Islet precursor cell (in vitro differentiated cells): ENCODE measurements around the gene SYT13.

ENCODE experiments used
- DNase-seq: peaks from one replicate; pipeline ENCODE4 v3.0.0-alpha.2; 2018

Gene SYT13

GRCh38 chr11:45305874-45306623, 19.9 kb upstream of the SYT13 start:
- no peak for DNase-seq

- peak; percentile 36 for DNase-seq
Measured at GRCh38 chr11:45304992-45305335, 18.8 kb upstream of the SYT13 start.

GRCh38 chr11:45304111-45304991, 18.2 kb upstream of the SYT13 start:
- peak; percentile 38 for DNase-seq

- peak; percentile 14 for DNase-seq
Measured at GRCh38 chr11:45303316-45303715, 17.2 kb upstream of the SYT13 start.

GRCh38 chr11:45301537-45302246, 15.6 kb upstream of the SYT13 start:
- no peak for DNase-seq

- peak; percentile 34 for DNase-seq
Measured at GRCh38 chr11:45300715-45301114, 14.6 kb upstream of the SYT13 start.

- no peak for DNase-seq
Measured at GRCh38 chr11:45298718-45299117, 12.6 kb upstream of the SYT13 start.

- no peak for DNase-seq
Measured at GRCh38 chr11:45296075-45296474, 9.9 kb upstream of the SYT13 start.

- DNase-seq, result no peak
Measured at GRCh38 chr11:45294499-45294898, 8.4 kb upstream of the SYT13 start.

- peak; percentile 87 for DNase-seq
Measured at GRCh38 chr11:45293566-45294192, 7.5 kb upstream of the SYT13 start.

- DNase-seq, result no peak
Measured at GRCh38 chr11:45290586-45290985, 4.4 kb upstream of the SYT13 start.

- DNase-seq, result peak; percentile 68
Measured at GRCh38 chr11:45289369-45289768, 3.2 kb upstream of the SYT13 start.

- no peak for DNase-seq
Measured at GRCh38 chr11:45288339-45288738, 2.2 kb upstream of the SYT13 start.

GRCh38 chr11:45287316-45287903, 1.3 kb upstream of the SYT13 start:
- no peak for DNase-seq

GRCh38 chr11:45285250-45285828, 802 bp downstream of the SYT13 start:
- no peak for DNase-seq

GRCh38 chr11:45282081-45282480, 4.1 kb downstream of the SYT13 start:
- peak; percentile 85 for DNase-seq

- DNase-seq, result no peak
Measured at GRCh38 chr11:45280449-45280848, 5.7 kb downstream of the SYT13 start.

- DNase-seq, result no peak
Measured at GRCh38 chr11:45279645-45280044, 6.5 kb downstream of the SYT13 start.

- DNase-seq, result no peak
Measured at GRCh38 chr11:45278714-45279113, 7.4 kb downstream of the SYT13 start.

- no peak for DNase-seq
Measured at GRCh38 chr11:45275828-45276227, 10.3 kb downstream of the SYT13 start.

GRCh38 chr11:45274206-45274605, 11.9 kb downstream of the SYT13 start:
- DNase-seq, result no peak

GRCh38 chr11:45273509-45273908, 12.6 kb downstream of the SYT13 start:
- no peak for DNase-seq
